IMR-90 (cell line): ENCODE measurements around the gene BCAS4. TPM values are rescaled to one million over a fixed set of nuclear protein-coding genes. Genes with fewer than 3 reads are reported as not detected.

Experiments
- ATAC-seq: fragments of 200-7000 bp; cut with Tn5 transposase; 2 replicates; pipeline ENCODE4 v1.9.1; 2020; ENCODE audit warnings: low read depth, mild to moderate bottlenecking, moderate library complexity
- BruUV-seq: library from RNA; stranded (reverse); fragments of 400-500 nt; replicated peaks from 2 replicates; lab custom pipeline; 2021; lab: Mats Ljungman, UMichigan
- CTCF ChIA-PET: fragments of 300-600 bp; formaldehyde crosslinking; extraction: SDS; loops from one replicate; lab custom pipeline; 2021; ENCODE audit warnings: antibody characterized with exemption; lab: Yijun Ruan, JAX
- POLR2A ChIA-PET: fragments of 300-600 bp; sonication (Branson Sonifier 250); formaldehyde crosslinking; loops from one replicate; lab custom pipeline; 2022; ENCODE audit warnings: antibody characterized with exemption; ENCODE audit not compliant: unreplicated experiment; lab: Charles Lee
- DNase-seq: peaks from one replicate; pipeline ENCODE4 v3.0.0; 2013
- H2AFZ ChIP-seq: replicated peaks from 2 replicates; pipeline ENCODE3; 2013; ENCODE audit warnings: low read length, mild to moderate bottlenecking; ENCODE audit not compliant: poor library complexity
- H2AK5ac ChIP-seq: 2 replicates; pipeline ENCODE4 v1.6.1; 2013; ENCODE audit warnings: low read depth, low read length, inconsistent platforms
- H2AK9ac ChIP-seq: replicated peaks from 2 replicates; pipeline ENCODE3; 2013; ENCODE audit warnings: mild to moderate bottlenecking, low read depth, low read length, moderate library complexity; ENCODE audit not compliant: poor library complexity
- H2BK120ac ChIP-seq: 2 replicates; pipeline ENCODE4 v1.6.1; 2013; ENCODE audit warnings: low read depth, low read length, inconsistent platforms
- H2BK15ac ChIP-seq: 3 replicates; pipeline ENCODE4 v1.6.1; 2013; ENCODE audit warnings: low read depth, low read length, inconsistent platforms
- H2BK20ac ChIP-seq: 2 replicates; pipeline ENCODE4 v1.6.1; 2013; ENCODE audit warnings: low read depth, mild to moderate bottlenecking, inconsistent platforms, low read length, moderate library complexity
- H2BK5ac ChIP-seq: 2 replicates; pipeline ENCODE4 v1.6.1; 2013; ENCODE audit warnings: mild to moderate bottlenecking, low read depth, low read length, inconsistent platforms; ENCODE audit not compliant: poor library complexity, severe bottlenecking
- H3K14ac ChIP-seq: replicated peaks from 2 replicates; pipeline ENCODE4 v1.6.1; 2013; ENCODE audit warnings: low read depth, low read length, inconsistent platforms
- H3K18ac ChIP-seq: 2 replicates; pipeline ENCODE4 v1.6.1; 2013; ENCODE audit warnings: low read depth, low read length, control low read depth
- H3K23ac ChIP-seq: 2 replicates; pipeline ENCODE4 v1.6.1; 2013; ENCODE audit warnings: low read depth, low read length, inconsistent platforms
- H3K27ac ChIP-seq: 2 replicates; pipeline ENCODE4 v1.5.1; 2013; ENCODE audit warnings: mild to moderate bottlenecking, control low read depth, low read length; ENCODE audit not compliant: insufficient read depth
- H3K27me3 ChIP-seq: 2 replicates; pipeline ENCODE4 v1.6.1; 2013; ENCODE audit warnings: low read length; ENCODE audit not compliant: control insufficient read depth, insufficient read depth
- H3K36me3 ChIP-seq: 2 replicates; pipeline ENCODE4 v1.6.1; 2013; ENCODE audit warnings: low read length, mixed read lengths; ENCODE audit not compliant: control insufficient read depth, insufficient read depth
- H3K4ac ChIP-seq: 2 replicates; pipeline ENCODE4 v1.6.1; 2013; ENCODE audit warnings: low read depth, low read length, inconsistent platforms
- H3K4me1 ChIP-seq: 2 replicates; pipeline ENCODE4 v1.6.1; 2013; ENCODE audit warnings: low read length, mixed read lengths; ENCODE audit not compliant: control insufficient read depth, insufficient read depth
- H3K4me2 ChIP-seq: 2 replicates; pipeline ENCODE4 v1.6.1; 2013; ENCODE audit warnings: low read depth, mild to moderate bottlenecking, control low read depth, low read length, moderate library complexity
- H3K4me3 ChIP-seq: 2 replicates; pipeline ENCODE4 v1.5.1; 2013; ENCODE audit warnings: low read depth, mild to moderate bottlenecking, control low read depth, low read length, moderate library complexity; ENCODE audit not compliant: insufficient read depth
- H3K56ac ChIP-seq: 2 replicates; pipeline ENCODE4 v1.6.1; 2013; ENCODE audit warnings: low read length, inconsistent platforms; ENCODE audit not compliant: insufficient read depth; ENCODE audit errors: extremely low read depth
- H3K79me1 ChIP-seq, 2 experiments: 2 replicates each; pipeline ENCODE4 v1.6.1; 2013; ENCODE audit warnings: low read length in 2 of 2, inconsistent platforms in 1 of 2, low read depth in 1 of 2
- H3K9ac ChIP-seq: 2 replicates; pipeline ENCODE4 v1.6.1; 2013; ENCODE audit warnings: low read depth, low read length, control low read depth
- H3K9me1 ChIP-seq: 2 replicates; pipeline ENCODE4 v1.6.1; 2013; ENCODE audit warnings: low read length, inconsistent platforms; ENCODE audit not compliant: insufficient read depth
- H3K9me3 ChIP-seq: 2 replicates; pipeline ENCODE4 v1.6.1; 2013; ENCODE audit warnings: low read length; ENCODE audit not compliant: control insufficient read depth, insufficient read depth
- H4K20me1 ChIP-seq: 2 replicates; pipeline ENCODE4 v1.6.1; 2013; ENCODE audit warnings: low read length, inconsistent platforms; ENCODE audit not compliant: insufficient read depth
- H4K5ac ChIP-seq: 2 replicates; pipeline ENCODE4 v1.6.1; 2013; ENCODE audit warnings: mild to moderate bottlenecking, low read depth, low read length, control low read depth
- H4K8ac ChIP-seq, 2 experiments: 2 replicates each; pipeline ENCODE4 v1.6.1; 2013; ENCODE audit warnings: low read depth in 2 of 2, low read length in 2 of 2, control low read depth in 1 of 2, inconsistent platforms in 1 of 2
- H4K91ac ChIP-seq: 2 replicates; pipeline ENCODE4 v1.6.1; 2013; ENCODE audit warnings: low read depth, low read length, inconsistent platforms; ENCODE audit not compliant: insufficient read depth
- FOS ChIP-seq: fragments of 150-350 bp; IDR thresholded peaks from 2 replicates; pipeline ENCODE4 v1.6.1; 2016; ENCODE audit warnings: low read depth, low read length
- MAFK ChIP-seq: IDR thresholded peaks from 2 replicates; pipeline ENCODE4 v1.6.1; 2012; ENCODE audit warnings: low read depth, low read length, improper control_type of control experiment
- WGBS, 2 experiments: methylation state at CpG; one replicate each; pipeline versions ENCODE4 v1.1.5 to v1.1.7; 2013; ENCODE audit warnings: missing lambda C conversion rate in 2 of 2; ENCODE audit not compliant: insufficient read length in 1 of 2; ENCODE audit errors: extremely low coverage in 2 of 2; 5-methylcytosine and 5-hydroxymethylcytosine counted together
- dilution Hi-C: fragments of 300-500 bp; cut with HindIII; formaldehyde crosslinking; loops from one replicate; pipeline ENCODE4 v1.14.3; 2018; ENCODE audit warnings: low sequenced_read_pairs; ENCODE audit not compliant: unreplicated experiment
- in situ Hi-C: fragments of 300-500 bp; cut with MboI; formaldehyde crosslinking; loops from 3 replicates; pipeline ENCODE4 v1.14.3; 2019; ENCODE audit warnings: low sequenced_read_pairs, inconsistent platforms, mixed read lengths
- intact Hi-C: fragments of 100-400 bp; cut with micrococcal nuclease; formaldehyde crosslinking; loops from 2 replicates; pipeline ENCODE4 v1.10.0; 2022
- polyA plus RNA-seq, 3 experiments: library from polyadenylated mRNA; depleted of rRNA; stranded (reverse); fragments of >200 nt; gene quantifications; 2 replicates each; pipeline ENCODE4 v1.2.3, GENCODE V29; 2012; ENCODE audit warnings: low replicate concordance in 1 of 3
- total RNA-seq: library from RNA; depleted of rRNA; stranded (reverse); fragments of >200 nt; gene quantifications from 2 replicates; pipeline ENCODE4 v1.2.3, GENCODE V29; 2012

The BCAS4 gene
- total and polyA plus RNA-seq, 2 of the 4 experiments (the other 2 are of a cell fraction) = 42.7 to 47.5 TPM

DNA sequence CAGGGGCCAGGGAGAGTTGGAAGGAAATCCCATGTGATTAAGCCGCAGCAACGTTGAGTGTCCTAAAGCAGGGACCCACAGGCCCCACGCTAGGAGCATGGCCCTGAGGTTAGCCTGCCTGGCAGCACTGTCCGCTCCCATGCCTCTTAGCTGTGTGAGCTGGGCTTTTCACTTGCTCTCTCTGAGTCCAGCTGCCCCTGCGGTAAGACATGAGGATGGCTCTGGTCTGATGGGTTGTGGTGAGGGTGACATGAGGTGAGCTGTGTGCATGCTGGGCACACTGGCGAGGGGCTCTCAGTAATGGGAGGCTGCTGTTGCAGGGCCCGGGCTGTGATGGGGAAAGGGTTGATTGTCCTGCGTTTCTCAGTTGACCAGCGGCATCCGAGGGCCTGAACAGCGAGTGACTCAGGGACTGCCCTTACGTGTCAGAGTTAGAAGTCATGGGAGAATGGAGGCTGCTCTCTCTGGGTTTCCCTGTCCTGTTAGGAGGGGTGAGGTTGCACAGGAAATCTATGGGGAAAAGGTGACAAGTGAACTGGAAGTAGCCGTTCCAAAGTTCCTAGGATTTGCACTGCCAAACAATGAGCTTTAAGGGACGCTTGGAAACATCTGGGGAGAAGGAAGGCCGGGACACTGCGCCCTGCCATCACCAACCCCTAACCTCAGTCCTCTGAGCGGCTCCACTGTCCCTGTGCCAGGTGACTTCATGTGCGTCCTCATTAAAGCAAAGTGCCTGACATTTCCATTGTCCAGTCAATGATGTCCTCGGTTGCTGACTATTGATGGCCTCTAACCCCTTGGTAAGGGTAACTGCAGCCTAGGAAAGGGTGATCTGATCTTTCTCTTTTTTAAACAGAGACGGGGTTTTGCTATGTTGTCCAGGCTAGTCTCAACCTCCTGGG, 85.0 kb downstream of the BCAS4 start:
- H2BK120ac ChIP-seq = no peak overlapping the region
- 91% methylated on average over 13 of the region's 20 CpGs; no CpG with 5 or more reads in 1 of the 2 experiments for WGBS, 2 experiments
- no peak overlapping the region for H4K5ac ChIP-seq
- H4K8ac ChIP-seq = no peak overlapping the region
- BruUV-seq = no TSS peak
- H2AK5ac ChIP-seq = no peak overlapping the region
- H3K36me3 ChIP-seq = peaks cover 13% of the 10 kb centered on the region
- H4K91ac ChIP-seq = no peak overlapping the region
- POLR2A ChIA-PET = no interaction called here
- ATAC-seq (no peak), DNase-seq (no peak)
- no peak overlapping the region for H3K56ac ChIP-seq
- TF ChIP-seq MAFK (no peak), FOS (no peak)
- H3K14ac ChIP-seq = no peak overlapping the region
- no peak overlapping the region for H3K4me3 ChIP-seq
- H3K4me1 ChIP-seq = no peaks in the 10 kb centered on the region
- CTCF ChIA-PET = interaction anchor here (0.5 kb wide), 1 partner anchor 88 kb away, joined by 8 read pairs; no protein-coding TSS in a partner anchor
- no peak overlapping the region for H2BK20ac ChIP-seq
- no peaks in the 10 kb centered on the region for H3K27me3 ChIP-seq
- dilution Hi-C loops = no loop called here
- H2BK5ac ChIP-seq = no peak overlapping the region
- H3K9me3 ChIP-seq = 0 out of 2 replicates have a peak, but pooled peaks cover 2% of the 10 kb centered on the region
- no peak overlapping the region for H3K27ac ChIP-seq
- no peak overlapping the region for H3K23ac ChIP-seq
- H4K20me1 ChIP-seq = no peaks in the 10 kb centered on the region
- no peak overlapping the region for H3K4ac ChIP-seq
- H3K18ac ChIP-seq = no peak overlapping the region
- H3K4me2 ChIP-seq = no peak overlapping the region
- in situ Hi-C loops = no loop called here
- H2BK15ac ChIP-seq = no peak overlapping the region
- no peak overlapping the region for H2AK9ac ChIP-seq
- no peaks in the 10 kb centered on the region for H3K79me1 ChIP-seq
- no peak overlapping the region for H2AFZ ChIP-seq
- H3K9ac ChIP-seq = no peak overlapping the region
- H3K9me1 ChIP-seq = peaks cover 4% of the 10 kb centered on the region; the same call in 1 of the 2 replicates
- intact Hi-C loops = no loop called here
